HG03139 (cell line): ENCODE measurements around the gene DNAJC16.
"Not testable (repeated sequence)": the region's sequence is repeated elsewhere in the genome, so short reads cannot be mapped to it uniquely, and the experiment has no call there.

Source experiments
- ATAC-seq: cut with Tn5 transposase; IDR thresholded peaks from one replicate; pipeline ENCODE4 v1.9.1; 2021; ENCODE audit not compliant: unreplicated experiment

DNAJC16 gene

GRCh38 chr1:15526490-15527339 is at the start of gene DNAJC16:
DNAJC16 (plus strand) TSS chr1:15526848; CDS start chr1:15529106, 2,258 bp downstream.
- peak; percentile 47 for ATAC-seq

- no peak for ATAC-seq
Observed at GRCh38 chr1:15476927-15477326, 49.7 kb upstream of the DNAJC16 start.

GRCh38 chr1:15477646-15478212 is 48.9 kb upstream of the DNAJC16 start:
- ATAC-seq, result no peak

GRCh38 chr1:15479654-15480347 is 46.8 kb upstream of the DNAJC16 start:
- ATAC-seq, result no peak

DNA sequence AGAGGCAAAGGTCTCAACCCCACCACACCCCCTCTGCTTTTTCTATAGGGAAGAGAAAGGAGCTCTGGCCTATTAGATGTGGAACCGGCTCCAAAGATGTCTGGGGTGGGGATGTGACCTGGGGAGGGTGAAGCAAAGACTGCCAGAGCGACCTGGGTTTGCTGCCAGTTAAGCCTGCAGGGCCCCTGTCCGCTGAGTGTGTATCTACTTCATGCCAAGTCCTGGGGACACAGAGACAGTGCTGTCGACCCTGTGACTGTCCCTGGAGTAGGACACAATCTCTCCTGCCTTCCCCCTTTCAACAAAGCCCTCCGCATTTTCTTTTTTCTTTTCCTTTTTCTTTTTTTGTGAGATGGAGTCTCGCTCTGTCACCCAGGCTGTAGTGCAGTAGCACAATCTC is 44.2 kb upstream of the DNAJC16 start:
- not testable (repeated sequence) for ATAC-seq

DNA sequence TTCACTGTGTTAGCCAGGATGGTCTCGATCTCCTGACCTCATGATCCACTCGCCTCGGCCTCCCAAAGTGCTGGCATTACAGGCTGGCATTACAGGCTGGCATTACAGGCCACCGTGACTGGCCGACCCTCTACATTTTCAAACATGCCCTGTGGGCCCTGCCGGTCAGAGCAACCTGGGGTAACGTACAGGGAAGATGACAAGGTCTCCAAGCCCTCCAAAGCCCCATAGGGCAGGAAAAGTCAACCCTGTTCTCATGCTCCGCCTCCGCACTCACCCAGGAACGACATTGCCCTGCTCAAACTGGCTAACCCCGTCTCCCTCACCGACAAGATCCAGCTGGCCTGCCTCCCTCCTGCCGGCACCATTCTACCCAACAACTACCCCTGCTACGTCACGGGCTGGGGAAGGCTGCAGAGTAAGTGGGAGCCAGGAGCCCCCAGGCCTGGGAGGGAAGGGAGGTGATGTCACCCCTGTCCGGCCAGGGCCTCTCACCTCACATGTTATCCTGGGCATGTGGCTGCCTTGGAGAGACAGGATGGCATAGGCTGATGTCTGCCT is 43.6 kb upstream of the DNAJC16 start:
- not testable (repeated sequence) for ATAC-seq

DNA sequence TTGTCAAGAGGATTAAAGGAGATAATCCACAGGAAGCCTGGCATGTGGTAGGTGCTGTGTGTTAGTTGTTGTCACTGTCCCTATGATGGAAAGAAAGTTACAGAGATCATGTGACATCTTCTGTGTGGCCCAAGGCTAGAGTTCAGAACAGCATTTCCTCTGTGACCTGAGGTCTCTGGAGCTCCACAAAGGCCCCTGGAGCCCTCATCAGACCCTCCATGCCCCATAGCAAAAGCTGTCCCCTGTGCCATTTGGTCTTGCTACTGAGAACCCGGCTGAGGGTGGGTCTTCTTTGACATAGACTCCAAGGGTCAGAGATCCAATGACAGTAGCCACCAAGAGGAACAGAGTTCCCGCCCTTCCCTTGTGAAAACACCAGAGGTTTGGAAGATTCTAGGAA is 42.7 kb upstream of the DNAJC16 start:
- no peak for ATAC-seq

DNA sequence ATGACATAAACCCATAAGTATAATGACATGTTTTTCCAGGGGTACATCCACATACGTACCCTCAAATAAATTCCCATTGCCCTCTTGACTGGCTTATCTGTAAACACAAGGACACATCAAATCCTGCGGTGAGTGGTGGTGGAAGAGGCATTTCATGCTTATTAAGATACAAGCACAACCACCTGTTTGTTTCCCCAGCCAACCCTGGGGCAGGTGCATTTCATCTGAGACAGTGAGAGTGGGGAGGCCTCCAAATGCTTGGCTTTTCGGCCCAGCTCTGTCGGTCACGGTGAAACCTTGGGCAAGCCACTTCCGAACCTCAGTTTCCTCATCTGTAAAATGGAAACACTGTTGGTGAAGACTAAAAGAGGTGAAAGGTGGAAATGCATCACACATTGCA is 42.2 kb upstream of the DNAJC16 start:
- ATAC-seq, result not testable (repeated sequence)

DNA sequence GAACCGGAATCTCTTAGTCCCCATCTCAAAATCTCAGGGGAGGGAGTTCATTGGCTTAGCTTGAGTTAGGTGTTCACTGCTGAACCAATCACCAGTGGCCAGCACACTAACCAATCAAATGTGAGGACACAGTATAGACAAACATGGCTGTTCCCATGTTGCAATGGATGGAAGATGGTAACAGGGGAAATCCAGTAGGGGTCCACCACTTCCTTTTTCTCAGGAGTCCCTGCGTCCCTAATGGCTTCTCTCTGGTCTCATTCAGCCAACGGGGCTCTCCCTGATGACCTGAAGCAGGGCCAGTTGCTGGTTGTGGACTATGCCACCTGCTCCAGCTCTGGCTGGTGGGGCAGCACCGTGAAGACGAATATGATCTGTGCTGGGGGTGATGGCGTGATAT is 41.0 kb upstream of the DNAJC16 start:
- no peak for ATAC-seq

GRCh38 chr1:15486844-15487610 is 39.6 kb upstream of the DNAJC16 start:
- not testable (repeated sequence) for ATAC-seq

GRCh38 chr1:15488371-15488770 is 38.3 kb upstream of the DNAJC16 start:
- ATAC-seq, result no peak

- ATAC-seq, result no peak
Observed at GRCh38 chr1:15489052-15489736, 37.5 kb upstream of the DNAJC16 start.

GRCh38 chr1:15491010-15491409 is 35.6 kb upstream of the DNAJC16 start:
- ATAC-seq, result not testable (repeated sequence)

- ATAC-seq, result no peak
Observed at GRCh38 chr1:15492596-15492995, 34.1 kb upstream of the DNAJC16 start.

- no peak for ATAC-seq
Observed at GRCh38 chr1:15493869-15494390, 32.7 kb upstream of the DNAJC16 start.

- no peak for ATAC-seq
Observed at GRCh38 chr1:15500184-15501178, 26.2 kb upstream of the DNAJC16 start.

DNA sequence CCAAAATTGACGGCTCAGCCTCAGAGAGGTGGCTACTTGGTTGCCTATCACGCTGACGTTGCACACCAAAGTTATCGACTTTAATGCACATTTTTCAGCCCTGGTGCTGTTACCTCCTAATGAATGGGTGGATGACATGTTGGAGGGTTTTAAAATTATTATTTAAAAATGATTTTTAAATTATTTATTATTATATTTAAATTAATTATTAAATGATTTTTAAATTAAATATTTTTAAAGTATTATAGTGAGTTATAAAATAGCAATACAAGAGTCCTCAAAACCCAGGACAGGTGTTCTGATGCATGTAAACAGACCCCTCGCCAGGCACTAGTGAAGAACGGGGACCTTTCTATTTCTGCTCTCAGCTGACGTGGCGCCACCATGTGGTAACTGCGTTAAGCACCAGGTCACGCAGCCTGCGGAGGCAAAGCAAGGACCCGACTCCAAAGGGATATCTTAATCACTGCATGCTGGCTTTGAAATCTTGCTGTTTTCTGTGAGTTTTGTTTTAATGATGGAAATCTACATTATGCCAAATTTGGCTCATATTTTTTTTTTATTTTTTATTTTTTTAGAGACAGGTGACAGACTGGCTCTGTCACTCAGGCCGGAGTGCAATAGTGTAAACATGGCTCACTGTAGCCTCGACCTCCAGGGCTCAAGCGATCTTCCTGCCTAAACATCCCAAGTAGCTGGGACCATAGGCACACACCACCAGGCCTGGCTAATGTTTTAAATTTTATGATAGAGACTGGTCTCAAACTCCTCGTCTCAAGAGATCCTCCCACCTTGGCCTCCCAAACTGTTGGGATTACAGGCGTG is 25.2 kb upstream of the DNAJC16 start:
- no peak for ATAC-seq

DNA sequence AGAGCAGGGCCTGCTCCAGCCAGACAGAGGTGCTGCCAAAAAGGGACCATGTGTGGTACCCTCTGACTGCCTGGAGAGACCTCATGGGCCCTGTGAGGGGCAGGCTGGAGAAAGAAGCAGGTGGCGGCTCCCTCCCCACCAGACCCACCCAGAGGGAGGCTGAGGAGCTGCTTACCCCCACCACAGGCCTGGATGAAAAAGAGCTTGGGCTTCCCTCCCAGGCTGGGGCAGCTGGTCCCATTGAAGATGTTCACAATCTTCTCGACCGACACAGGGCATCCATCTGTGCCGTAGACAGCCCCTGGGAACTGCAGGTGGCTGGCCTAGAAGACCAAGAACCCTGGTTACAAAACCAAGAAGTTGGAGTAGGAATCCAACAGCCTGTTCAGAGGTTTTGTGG is 22.2 kb upstream of the DNAJC16 start:
- no peak for ATAC-seq
